A549 (cell line): ENCODE results near the gene CD180. TPM values are rescaled to one million over a fixed set of nuclear protein-coding genes. Genes with fewer than 3 reads are reported as not detected.

Experiments used
- ATAC-seq, 2 experiments: fragments of 200-7000 bp in 1 of 2; fragments of >200 bp in 1 of 2; cut with Nextera tagmentation in 1 of 2; cut with Tn5 transposase in 1 of 2; 3 replicates each; pipeline versions ENCODE4 v1.8.0 to v1.9.1; 2018 to 2020; ENCODE audit warnings: mild to moderate bottlenecking in 1 of 2, moderate library complexity in 1 of 2
- CTCF ChIA-PET: fragments of 300-600 bp; sonication (Branson Sonifier 250); formaldehyde crosslinking; extraction: SDS; loops from one replicate; lab custom pipeline; 2021; ENCODE audit warnings: antibody characterized with exemption, inconsistent platforms; lab: Yijun Ruan, JAX
- POLR2A ChIA-PET: fragments of 350-600 bp; formaldehyde crosslinking; extraction: SDS; loops from one replicate; lab custom pipeline; 2021; ENCODE audit warnings: antibody characterized with exemption, inconsistent platforms; lab: Yijun Ruan, JAX
- DNase-seq, 2 experiments: peaks; one replicate each; pipeline versions ENCODE4 v3.0.0 to v3.0.0-alpha.2; 2011 to 2016; ENCODE audit warnings: low read depth in 1 of 2, low spot score in 1 of 2
- FAIRE-seq: peaks from 2 replicates; lab custom pipeline; 2011; peaks lifted over from hg19 to GRCh38; lab: Jason Lieb, UNC
- H3K27ac ChIP-seq, 2 experiments: fragments of >200 bp; sonication (Bioruptor Twin); formaldehyde crosslinking; 3 replicates each; pipeline ENCODE4 v1.5.1; 2016 to 2017
- H3K4me1 ChIP-seq: fragments of >200 bp; sonication (Bioruptor Twin); formaldehyde crosslinking; 3 replicates; pipeline ENCODE4 v1.6.1; 2016
- H3K4me2 ChIP-seq: fragments of >200 bp; sonication (Bioruptor Twin); formaldehyde crosslinking; 3 replicates; pipeline ENCODE4 v1.6.1; 2016
- H3K4me3 ChIP-seq: fragments of >200 bp; sonication (Bioruptor Twin); formaldehyde crosslinking; 3 replicates; pipeline ENCODE4 v1.5.1; 2016
- H3K9me3 ChIP-seq: fragments of >200 bp; sonication (Bioruptor Twin); formaldehyde crosslinking; 3 replicates; pipeline ENCODE4 v1.6.1; 2016
- CHD4 ChIP-seq: fragments of 200-600 bp; sonication (generic); IDR thresholded peaks from 2 replicates; pipeline ENCODE4 v1.6.1; 2016; ENCODE audit warnings: antibody characterized with exemption, mild to moderate bottlenecking, borderline replicate concordance
- EP300 ChIP-seq, 2 experiments: fragments of >200 bp; sonication (Bioruptor Twin); formaldehyde crosslinking; IDR thresholded peaks; 2 replicates in 1 of 2; 3 replicates in 1 of 2; pipeline ENCODE4 v1.6.1; 2016 to 2017
- FOSB ChIP-seq: fragments of 250-450 bp; sonication (Bioruptor Pico); IDR thresholded peaks from 2 replicates; pipeline ENCODE4 v1.5.0; 2020; ENCODE audit warnings: mild to moderate bottlenecking, moderate library complexity
- GATA3 ChIP-seq: IDR thresholded peaks from 2 replicates; pipeline ENCODE4 v1.6.1; 2012; ENCODE audit warnings: borderline replicate concordance
- HEYL ChIP-seq: fragments of 250-450 bp; sonication (Bioruptor Pico); IDR thresholded peaks from 2 replicates; pipeline ENCODE4 v1.8.0; 2021; ENCODE audit warnings: mild to moderate bottlenecking, moderate library complexity
- HOXB5 ChIP-seq: fragments of 250-450 bp; sonication (Bioruptor Pico); IDR thresholded peaks from 2 replicates; pipeline ENCODE4 v1.5.0; 2020; ENCODE audit warnings: mild to moderate bottlenecking, moderate library complexity
- JUN ChIP-seq, 2 experiments: fragments of >200 bp; sonication (Bioruptor Twin); formaldehyde crosslinking; IDR thresholded peaks; 2 replicates in 1 of 2; 3 replicates in 1 of 2; pipeline ENCODE4 v1.6.1; 2016 to 2017
- MAX ChIP-seq: IDR thresholded peaks from 2 replicates; pipeline ENCODE4 v1.6.1; 2012
- NR3C1 ChIP-seq: fragments of >200 bp; sonication (Bioruptor Twin); formaldehyde crosslinking; IDR thresholded peaks from 3 replicates; pipeline ENCODE4 v1.6.1; 2017
- PHF8 ChIP-seq: fragments of 200-600 bp; sonication (generic); IDR thresholded peaks from 2 replicates; pipeline ENCODE4 v1.6.1; 2016; ENCODE audit warnings: low read depth, mild to moderate bottlenecking, antibody characterized with exemption, moderate library complexity, borderline replicate concordance
- REST ChIP-seq: fragments of 200-600 bp; sonication (generic); IDR thresholded peaks from 2 replicates; pipeline ENCODE4 v1.6.1; 2016; ENCODE audit warnings: antibody characterized with exemption, mild to moderate bottlenecking, moderate library complexity
- RFX5 ChIP-seq: fragments of 450-650 bp; IDR thresholded peaks from 2 replicates; pipeline ENCODE4 v1.7.1; 2014; ENCODE audit warnings: antibody characterized with exemption, mild to moderate bottlenecking, moderate library complexity
- TFCP2L1 ChIP-seq: fragments of 250-450 bp; sonication (Bioruptor Pico); IDR thresholded peaks from 2 replicates; pipeline ENCODE4 v1.5.0; 2021; ENCODE audit warnings: mild to moderate bottlenecking
- ZC3H11A ChIP-seq: fragments of 450-650 bp; IDR thresholded peaks from 2 replicates; pipeline ENCODE4 v1.6.1; 2014; ENCODE audit warnings: antibody characterized with exemption, mild to moderate bottlenecking
- WGBS: methylation state at CpG from one replicate; pipeline ENCODE4 v1.1.6; 2017; ENCODE audit errors: missing lambda C conversion rate; 5-methylcytosine and 5-hydroxymethylcytosine counted together
- polyA plus RNA-seq, 4 experiments: library from polyadenylated mRNA; depleted of rRNA in 3 of 4; stranded (reverse); fragments of >200 nt; fragmentation: RNase III in 1 of 4; extraction: RNeasy Plus Mini Kit Qiagen cat#74134 plus additional on column Dnase treatment in 1 of 4; gene quantifications; 2 replicates in 3 of 4; 3 replicates in 1 of 4; pipeline ENCODE4 v1.2.3, GENCODE V29; 2011 to 2017
- TF ChIP-seq, protein P1 (sequence below): fragments of >200 bp; sonication (Bioruptor Twin); formaldehyde crosslinking; IDR thresholded peaks from 3 replicates; pipeline ENCODE4 v1.6.1; 2016
- TF ChIP-seq, protein P2 (sequence below): fragments of 150-350 bp; IDR thresholded peaks from 2 replicates; pipeline ENCODE4 v1.6.1; 2014; ENCODE audit warnings: low read depth, mild to moderate bottlenecking, low read length

CD180 gene
- polyA plus RNA-seq, 2 of the 4 experiments (the other 2 are of a cell fraction) = not detected

DNA sequence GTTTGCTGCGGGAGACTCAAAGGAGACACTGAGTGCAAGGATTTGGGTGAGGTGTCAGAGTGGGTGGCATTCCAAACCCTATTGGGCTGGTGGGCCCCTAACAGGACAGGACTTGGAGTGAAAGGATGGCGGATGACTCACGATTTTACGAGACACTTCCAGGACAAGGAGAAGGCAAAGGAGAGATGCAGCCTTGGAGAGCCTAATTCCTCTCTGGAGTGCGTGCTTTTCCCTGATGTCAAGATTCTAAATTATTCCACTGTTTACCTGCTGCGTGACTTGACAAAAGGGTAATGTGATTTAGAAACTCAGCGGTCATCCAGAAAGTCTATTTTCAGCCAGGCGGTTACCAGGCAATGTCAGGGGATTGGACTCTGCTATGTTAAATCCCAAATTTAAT is 41.6 kb upstream of the CD180 start (continued):
- TF ChIP-seq MAX (no peak), ZC3H11A (no peak), HEYL (CRISPR knock-in tag) (no peak), NR3C1 (no peak), RFX5 (no peak), EP300 (IDR thresholded peaks at IDR 0.05) (no peak)
- TF ChIP-seq, protein P1, sequence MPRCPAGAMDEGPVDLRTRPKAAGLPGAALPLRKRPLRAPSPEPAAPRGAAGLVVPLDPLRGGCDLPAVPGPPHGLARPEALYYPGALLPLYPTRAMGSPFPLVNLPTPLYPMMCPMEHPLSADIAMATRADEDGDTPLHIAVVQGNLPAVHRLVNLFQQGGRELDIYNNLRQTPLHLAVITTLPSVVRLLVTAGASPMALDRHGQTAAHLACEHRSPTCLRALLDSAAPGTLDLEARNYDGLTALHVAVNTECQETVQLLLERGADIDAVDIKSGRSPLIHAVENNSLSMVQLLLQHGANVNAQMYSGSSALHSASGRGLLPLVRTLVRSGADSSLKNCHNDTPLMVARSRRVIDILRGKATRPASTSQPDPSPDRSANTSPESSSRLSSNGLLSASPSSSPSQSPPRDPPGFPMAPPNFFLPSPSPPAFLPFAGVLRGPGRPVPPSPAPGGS = no peak
- TF ChIP-seq, all 56 proteins: peak for 0

DNA sequence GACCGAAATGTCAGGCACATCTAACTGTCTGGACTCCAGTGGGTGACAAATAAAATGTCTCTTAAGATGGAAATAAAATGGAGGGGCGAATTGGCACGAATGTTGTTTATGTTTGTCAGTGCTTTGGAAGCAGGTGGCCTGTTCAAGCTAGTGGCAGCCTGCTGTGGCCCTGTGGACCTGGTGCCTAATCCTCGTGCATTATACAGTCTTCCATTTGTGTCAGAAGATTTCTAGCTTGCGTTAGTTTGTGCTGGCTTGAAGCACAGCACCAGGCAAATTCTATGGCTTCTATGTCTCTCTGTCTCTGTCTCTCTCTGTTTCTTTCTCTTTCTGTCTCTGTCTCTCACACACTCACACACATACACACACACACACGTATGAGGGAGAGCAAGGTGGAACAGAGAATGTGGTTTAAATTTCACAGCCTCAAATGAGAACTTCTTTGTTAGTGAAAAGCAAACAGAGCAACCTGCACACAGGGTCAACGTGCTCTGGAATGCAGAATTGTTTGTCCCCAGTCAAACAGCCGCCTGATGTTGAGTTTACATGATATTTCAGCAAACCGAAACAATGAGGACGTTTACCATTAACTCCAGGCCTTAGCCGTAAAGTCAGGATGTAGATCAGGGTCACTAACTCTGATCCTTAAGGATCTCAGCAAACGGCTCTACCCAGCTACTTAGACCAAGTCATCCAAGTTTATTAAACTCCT is 39.0 kb upstream of the CD180 start:
- FAIRE-seq = no peak

GRCh38 chr5:67234671-67235176 is 38.1 kb upstream of the CD180 start:
- DNase-seq (no peak), FAIRE-seq (no peak), ATAC-seq (no peak; a peak in 1 of 6 replicates)
- ChIA-PET POLR2A (no interaction called here), CTCF (interaction anchor here (0.9 to 1.9 kb wide), 2 partner anchors 12 to 20 kb away, joined by 3 to 6 read pairs; no protein-coding TSS in a partner anchor)
- Histone ChIP-seq H3K9me3 (no peaks in the 10 kb centered on the region), H3K27ac (peak overlapping the region; percentile 1 to 16; a peak in 4 of 6 replicates), H3K4me1 (peaks cover 12% of the 10 kb centered on the region; the same call in 2 of the 3 replicates), H3K4me2 (peak overlapping the region; percentile 31), H3K4me3 (no peak overlapping the region)
- WGBS = 60% methylated on average over 10 of the region's 10 CpGs
- TF ChIP-seq CHD4 (no peak), EP300 (IDR thresholded peaks at IDR 0.05) (no peak), PHF8 (no peak), GATA3 (no peak), FOSB (CRISPR knock-in tag) (no peak), HOXB5 (CRISPR knock-in tag) (no peak), NR3C1 (no peak), REST (no peak), TFCP2L1 (CRISPR knock-in tag) (no peak), JUN (IDR thresholded peaks at IDR 0.05) (no peak), MAX (no peak)
- TF ChIP-seq, protein P2, sequence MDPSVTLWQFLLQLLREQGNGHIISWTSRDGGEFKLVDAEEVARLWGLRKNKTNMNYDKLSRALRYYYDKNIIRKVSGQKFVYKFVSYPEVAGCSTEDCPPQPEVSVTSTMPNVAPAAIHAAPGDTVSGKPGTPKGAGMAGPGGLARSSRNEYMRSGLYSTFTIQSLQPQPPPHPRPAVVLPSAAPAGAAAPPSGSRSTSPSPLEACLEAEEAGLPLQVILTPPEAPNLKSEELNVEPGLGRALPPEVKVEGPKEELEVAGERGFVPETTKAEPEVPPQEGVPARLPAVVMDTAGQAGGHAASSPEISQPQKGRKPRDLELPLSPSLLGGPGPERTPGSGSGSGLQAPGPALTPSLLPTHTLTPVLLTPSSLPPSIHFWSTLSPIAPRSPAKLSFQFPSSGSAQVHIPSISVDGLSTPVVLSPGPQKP = no peak

More for the DNA sequence above, 39.0 kb upstream of the CD180 start:
- H3K4me3 ChIP-seq = no peak overlapping the region
- 61% methylated on average over 12 of the region's 12 CpGs for WGBS
- peaks cover 12% of the 10 kb centered on the region; the same call in 2 of the 3 replicates for H3K4me1 ChIP-seq
- no peak for TF ChIP-seq CHD4
- TF ChIP-seq PHF8 = no peak
- no peak for TF ChIP-seq FOSB (CRISPR knock-in tag)
- H3K27ac ChIP-seq = peak overlapping the region; percentile 13 to 25; a peak in 3 of 6 replicates
- H3K4me2 ChIP-seq = no peak overlapping the region
- POLR2A ChIA-PET = no interaction called here
- CTCF ChIA-PET = interaction anchor here (0.6 to 1.9 kb wide), 3 partner anchors 11 to 1034 kb away, joined by 3 to 6 read pairs (median 3); no protein-coding TSS in a partner anchor
- DNase-seq (no peak), ATAC-seq (no peak)
- H3K9me3 ChIP-seq = no peaks in the 10 kb centered on the region
